B cell (primary cell): ENCODE data around the gene LRP1-AS.

ENCODE experiments used
- EZH2 ChIP-seq: IDR thresholded peaks from 2 replicates; pipeline ENCODE4 v1.6.1; 2012; ENCODE audit warnings: borderline replicate concordance, low read depth, mild to moderate bottlenecking, moderate library complexity, low read length; ENCODE audit not compliant: insufficient read depth, poor library complexity, severe bottlenecking
- TF ChIP-seq, protein P1 (sequence below): fragments of 200-600 bp; IDR thresholded peaks from one replicate; pipeline ENCODE4 v1.8.0; 2022; ENCODE audit warnings: antibody characterized with exemption, mild to moderate bottlenecking

DNA sequence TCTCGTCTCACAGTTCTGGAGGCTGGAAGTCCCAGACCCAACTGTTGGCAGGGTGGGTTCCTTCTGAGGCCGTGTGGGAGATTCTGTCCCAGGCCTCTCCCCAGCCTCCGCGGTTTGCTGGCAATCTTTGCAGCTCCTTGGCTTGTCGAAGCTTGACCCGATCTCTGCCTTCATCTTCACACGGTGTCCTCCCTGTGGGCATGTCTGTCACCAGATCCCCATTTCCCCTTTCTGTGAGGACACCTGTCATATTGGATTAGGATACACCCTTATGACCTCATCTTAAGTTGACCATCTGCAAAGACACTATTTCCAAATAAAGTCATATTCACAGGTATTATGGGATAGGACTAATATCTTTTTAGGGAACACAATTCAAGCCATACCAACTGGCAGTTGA is 22.6 kb upstream of the LRP1-AS start:
- TF ChIP-seq, protein P1, sequence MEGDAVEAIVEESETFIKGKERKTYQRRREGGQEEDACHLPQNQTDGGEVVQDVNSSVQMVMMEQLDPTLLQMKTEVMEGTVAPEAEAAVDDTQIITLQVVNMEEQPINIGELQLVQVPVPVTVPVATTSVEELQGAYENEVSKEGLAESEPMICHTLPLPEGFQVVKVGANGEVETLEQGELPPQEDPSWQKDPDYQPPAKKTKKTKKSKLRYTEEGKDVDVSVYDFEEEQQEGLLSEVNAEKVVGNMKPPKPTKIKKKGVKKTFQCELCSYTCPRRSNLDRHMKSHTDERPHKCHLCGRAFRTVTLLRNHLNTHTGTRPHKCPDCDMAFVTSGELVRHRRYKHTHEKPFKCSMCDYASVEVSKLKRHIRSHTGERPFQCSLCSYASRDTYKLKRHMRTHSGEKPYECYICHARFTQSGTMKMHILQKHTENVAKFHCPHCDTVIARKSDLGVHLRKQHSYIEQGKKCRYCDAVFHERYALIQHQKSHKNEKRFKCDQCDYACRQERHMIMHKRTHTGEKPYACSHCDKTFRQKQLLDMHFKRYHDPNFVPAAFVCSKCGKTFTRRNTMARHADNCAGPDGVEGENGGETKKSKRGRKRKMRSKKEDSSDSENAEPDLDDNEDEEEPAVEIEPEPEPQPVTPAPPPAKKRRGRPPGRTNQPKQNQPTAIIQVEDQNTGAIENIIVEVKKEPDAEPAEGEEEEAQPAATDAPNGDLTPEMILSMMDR, result no peak
- no peak for TF ChIP-seq EZH2
